ENCODE measurements around the gene ZNF853. TPM values are rescaled to one million over a fixed set of nuclear protein-coding genes. Genes with fewer than 3 reads are reported as not detected.

The ZNF853 gene
- total and polyA plus RNA-seq, 2 of the 8 experiments (the other 6 are each of a cell fraction or from before 2014, with no cell fraction given): 4.3 to 5.7 TPM

- no peak overlapping the region for H2BK5ac ChIP-seq (ENCODE audit: low read depth, low read length)
- no peak for TF ChIP-seq CBX8 (IDR thresholded peaks at IDR 0.05; ENCODE audit: borderline replicate concordance, low read depth, low read length)
- TF ChIP-seq RBBP5 (IDR thresholded peaks at IDR 0.05; ENCODE audit: borderline replicate concordance, low read depth, low read length): no peak
- TF ChIP-seq BCL11A (IDR thresholded peaks at IDR 0.05; ENCODE audit: low read depth in 2 of 2, low read length in 2 of 2): no peak
- TF ChIP-seq KDM5A (IDR thresholded peaks at IDR 0.05; ENCODE audit: low read length): no peak
- no peak for TF ChIP-seq FOSL1 (IDR thresholded peaks at IDR 0.05; ENCODE audit: insufficient read depth, low read depth, low read length)
- no peak for TF ChIP-seq GTF2F1 (IDR thresholded peaks at IDR 0.05; ENCODE audit: borderline replicate concordance, low read depth, low read length)
- no peak for TF ChIP-seq BRCA1 (IDR thresholded peaks at IDR 0.05; ENCODE audit: low read depth, low read length)
- no peak for TF ChIP-seq USF2 (IDR thresholded peaks at IDR 0.05; ENCODE audit: low read length)
- no peak for TF ChIP-seq RNF2 (IDR thresholded peaks at IDR 0.05; ENCODE audit: borderline replicate concordance, low read depth, low read length, missing control alignments, poor library complexity, severe bottlenecking)
- no peak for TF ChIP-seq E2F6 (IDR thresholded peaks at IDR 0.05)
Measured at GRCh38 chr7:6648815-6649104, 33.4 kb downstream of the ZNF853 start.

More at GRCh38 chr7:6648815-6649104, 33.4 kb downstream of the ZNF853 start:
- Histone ChIP-seq H3K4me1 (replicated peaks in 1 of 4; ENCODE audit: control insufficient read depth in 3 of 4, insufficient read depth in 4 of 4, low read length in 3 of 4) (no peaks in the 10 kb centered on the region), H3K23me2 (ENCODE audit: low read depth, low read length) (no peaks in the 10 kb centered on the region), H2BK120ac (replicated peaks; ENCODE audit: low read depth, low read length) (no peak overlapping the region), H4K91ac (replicated peaks; ENCODE audit: insufficient read length, low read length) (no peak overlapping the region), H4K5ac (ENCODE audit: insufficient read length, low read depth, low read length) (no peak overlapping the region), H2BK12ac (ENCODE audit: low read depth, low read length) (no peak overlapping the region), H3K79me2 (ENCODE audit: control insufficient read depth in 1 of 2, insufficient read depth in 2 of 2, low read length in 2 of 2) (no peaks in the 10 kb centered on the region), H3K27ac (ENCODE audit: low read depth, low read length) (no peak overlapping the region), H3K56ac (replicated peaks; ENCODE audit: insufficient read length, low read depth, low read length) (no peak overlapping the region), H4K8ac (ENCODE audit: extremely low read depth, insufficient read depth, low read length) (peak overlapping the region; percentile 8; the same call in 1 of the 2 replicates), H3K27me3 (replicated peaks in 1 of 4; ENCODE audit: control insufficient read depth in 3 of 4, extremely low read depth in 1 of 4, insufficient read depth in 3 of 4, low read length in 3 of 4) (no peaks in the 10 kb centered on the region; a peak in 1 of 7 replicates), H3K36me3 (ENCODE audit: control insufficient read depth in 2 of 4, insufficient read depth in 4 of 4, low read length in 3 of 4) (peaks cover 0 to 24% (median 5%) of the 10 kb centered on the region in 4 experiments; a peak in 5 of 8 replicates), H2AK5ac (ENCODE audit: low read depth, low read length) (no peak overlapping the region), H3K9ac (replicated peaks in 1 of 4; ENCODE audit: extremely low read depth in 1 of 4, low read depth in 3 of 4, low read length in 3 of 4) (no peak overlapping the region), H3K23ac (ENCODE audit: insufficient read length) (no peak overlapping the region), H2BK15ac (ENCODE audit: low read length) (no peak overlapping the region), H3K18ac (ENCODE audit: extremely low read depth, low read length) (no peak overlapping the region), H3K14ac (ENCODE audit: insufficient read length) (no peak overlapping the region), H3K4me2 (ENCODE audit: insufficient read depth in 1 of 2, low read depth in 2 of 2, low read length in 2 of 2) (no peak overlapping the region), H2BK20ac (ENCODE audit: low read length) (no peak overlapping the region), H2AFZ (ENCODE audit: low read length) (no peak overlapping the region), H3K4me3 (ENCODE audit: extremely low read depth in 1 of 4, insufficient read depth in 2 of 4, low read depth in 3 of 4, low read length in 4 of 4) (no peak overlapping the region), H3K4ac (replicated peaks; ENCODE audit: insufficient read length, low read depth, low read length) (no peak overlapping the region), H4K20me1 (replicated peaks in 1 of 2; ENCODE audit: control insufficient read depth in 1 of 2, insufficient read depth in 2 of 2, low read length in 2 of 2) (peaks cover 0 to 2% of the 10 kb centered on the region in 2 experiments), H3K79me1 (ENCODE audit: low read depth, low read length) (no peaks in the 10 kb centered on the region; the same call in 1 of the 2 replicates), H3K9me3 (ENCODE audit: insufficient read depth in 2 of 2, low read depth in 1 of 2, low read length in 1 of 2) (no peaks in the 10 kb centered on the region; a peak in 1 of 4 replicates)
- DNase-seq (ENCODE audit: low read depth in 1 of 2, low spot score in 2 of 2) (no peak), FAIRE-seq (no peak)
- POLR2A ChIA-PET (ENCODE audit: partially characterized antibody): interaction anchor here (0.8 kb wide), 1 partner anchor 13 kb away, joined by 3 read pairs; no protein-coding TSS in a partner anchor
- CTCF ChIA-PET (ENCODE audit: partially characterized antibody): interaction anchor here (1.7 kb wide), 1 partner anchor 10 kb away, joined by 6 read pairs; no protein-coding TSS in a partner anchor
- 88% methylated on average over 5 of the region's 5 CpGs; no CpG with 5 or more reads in 1 of the 2 experiments for WGBS, 2 experiments (ENCODE audit: extremely low coverage in 1 of 2, insufficient coverage in 1 of 2, insufficient read length in 1 of 2, insufficient replicate concordance in 2 of 2, low coverage in 1 of 2, low lambda C conversion rate in 2 of 2, missing lambda C conversion rate in 1 of 2)
